Activated naive CD4-positive, alpha-beta T cell treated with anti-CD3 and anti-CD28 coated beads, Interleukin-2, amount 50 U/mL, for 16 hours (primary cell): ENCODE measurements around the gene CDKN2B.
"Not testable (repeated sequence)": the region's sequence is repeated elsewhere in the genome, so short reads cannot be mapped to it uniquely, and the experiment has no call there.

Experiments
- DNase-seq: peaks from one replicate; pipeline ENCODE4 v3.0.0-alpha.2; 2020

Gene CDKN2B

GRCh38 chr9:22008717-22009505 lies at the start of gene CDKN2B:
CDKN2B (minus strand) TSS chr9:22009305; CDS start chr9:22008953, 352 bp downstream.
- peak; percentile 57 for DNase-seq

- DNase-seq, result not testable (repeated sequence)
Observed at GRCh38 chr9:22057972-22058371, 48.9 kb upstream of the CDKN2B start.

GRCh38 chr9:22056402-22056801 lies 47.3 kb upstream of the CDKN2B start:
- DNase-seq, result no peak

GRCh38 chr9:22055090-22055489 lies 46.0 kb upstream of the CDKN2B start:
- no peak for DNase-seq

- no peak for DNase-seq
Observed at GRCh38 chr9:22054529-22054928, 45.4 kb upstream of the CDKN2B start.

- DNase-seq, result no peak
Observed at GRCh38 chr9:22054076-22054475, 45.0 kb upstream of the CDKN2B start.

- no peak for DNase-seq
Observed at GRCh38 chr9:22053178-22053577, 44.1 kb upstream of the CDKN2B start.

- peak; percentile 32 for DNase-seq
Observed at GRCh38 chr9:22052376-22052945, 43.4 kb upstream of the CDKN2B start.

- DNase-seq, result no peak
Observed at GRCh38 chr9:22050924-22051323, 41.8 kb upstream of the CDKN2B start.

GRCh38 chr9:22049411-22049810 lies 40.3 kb upstream of the CDKN2B start:
- no peak for DNase-seq

- no peak for DNase-seq
Observed at GRCh38 chr9:22047596-22047995, 38.5 kb upstream of the CDKN2B start.

- DNase-seq, result no peak
Observed at GRCh38 chr9:22046243-22046885, 37.3 kb upstream of the CDKN2B start.

- DNase-seq, result no peak
Observed at GRCh38 chr9:22045423-22045822, 36.3 kb upstream of the CDKN2B start.

GRCh38 chr9:22044583-22044982 lies 35.5 kb upstream of the CDKN2B start:
- no peak for DNase-seq

- no peak for DNase-seq
Observed at GRCh38 chr9:22043928-22044327, 34.8 kb upstream of the CDKN2B start.

- DNase-seq, result no peak
Observed at GRCh38 chr9:22041775-22042174, 32.7 kb upstream of the CDKN2B start.

GRCh38 chr9:22041344-22041743 lies 32.2 kb upstream of the CDKN2B start:
- DNase-seq, result no peak

GRCh38 chr9:22040760-22041159 lies 31.7 kb upstream of the CDKN2B start:
- DNase-seq, result no peak

GRCh38 chr9:22039258-22039657 lies 30.2 kb upstream of the CDKN2B start:
- DNase-seq, result no peak

GRCh38 chr9:22037954-22038690 lies 29.0 kb upstream of the CDKN2B start:
- no peak for DNase-seq

- DNase-seq, result no peak
Observed at GRCh38 chr9:22036866-22037626, 27.9 kb upstream of the CDKN2B start.

- no peak for DNase-seq
Observed at GRCh38 chr9:22035591-22036011, 26.5 kb upstream of the CDKN2B start.
